HG03095 (cell line): ENCODE data around the gene ZFPM1.

Source experiments
- ATAC-seq: cut with Tn5 transposase; IDR thresholded peaks from one replicate; pipeline ENCODE4 v1.9.1; 2021; ENCODE audit warnings: moderate library complexity; ENCODE audit not compliant: unreplicated experiment

The ZFPM1 gene

DNA sequence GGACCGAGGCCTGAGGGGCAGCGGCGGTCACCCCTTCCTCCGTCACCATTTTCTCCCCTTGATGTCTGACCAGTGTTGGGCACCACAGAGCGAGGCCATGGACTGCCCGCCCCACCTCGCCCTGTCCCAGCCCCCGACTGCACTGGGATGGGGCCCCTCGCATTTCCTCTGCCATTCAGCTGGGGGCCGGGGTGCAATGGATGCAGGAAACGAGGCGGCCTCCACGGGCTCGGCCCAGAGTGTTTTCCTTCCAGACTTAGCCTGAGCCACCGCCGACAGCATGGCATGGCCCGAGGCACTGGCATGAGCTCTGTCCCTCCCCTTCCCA, 72.5 kb downstream of the ZFPM1 start:
- no peak for ATAC-seq

DNA sequence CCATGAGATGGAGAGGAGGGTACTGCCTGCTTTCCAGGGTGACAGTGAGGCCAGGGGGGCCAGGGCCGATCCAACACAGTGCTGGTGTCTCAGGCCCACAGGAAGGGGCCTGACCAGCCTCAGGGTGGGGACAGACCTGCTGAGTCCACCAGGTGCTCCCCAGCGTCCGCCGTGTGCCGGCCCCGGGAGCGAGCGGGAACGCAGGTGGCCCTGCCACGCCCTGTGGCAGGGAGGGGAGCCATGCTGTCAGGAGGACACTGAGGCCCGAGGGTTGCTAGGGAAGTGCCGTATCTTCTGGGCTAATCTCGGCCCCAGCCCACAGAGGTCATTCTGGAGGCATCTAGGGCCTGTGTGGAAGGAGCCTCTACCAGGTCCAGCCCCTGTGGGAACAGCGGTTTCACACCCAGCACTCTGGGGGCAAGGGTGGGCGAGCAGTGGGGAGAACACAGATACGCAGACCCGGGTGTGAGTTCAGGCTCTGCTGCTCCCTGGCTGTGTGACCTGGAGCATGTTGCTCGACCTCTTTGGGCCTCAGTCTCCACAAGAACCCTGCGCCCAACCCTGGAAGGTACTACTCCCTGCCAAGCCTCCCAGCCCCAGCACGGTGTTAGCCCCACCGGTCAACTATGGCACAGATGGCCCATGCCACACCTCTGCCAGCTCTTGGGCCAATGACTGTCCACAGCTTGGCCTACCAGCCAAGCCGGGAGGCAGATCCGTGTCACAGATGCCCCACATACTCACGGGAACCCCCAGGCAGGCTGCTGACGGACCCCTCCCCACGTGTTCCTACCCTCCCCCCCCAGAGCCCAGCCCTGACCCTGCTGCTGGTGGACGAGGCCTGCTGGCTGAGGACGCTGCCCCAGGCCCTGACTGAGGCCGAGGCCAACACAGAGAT, 73.2 kb downstream of the ZFPM1 start:
- ATAC-seq: no peak

DNA sequence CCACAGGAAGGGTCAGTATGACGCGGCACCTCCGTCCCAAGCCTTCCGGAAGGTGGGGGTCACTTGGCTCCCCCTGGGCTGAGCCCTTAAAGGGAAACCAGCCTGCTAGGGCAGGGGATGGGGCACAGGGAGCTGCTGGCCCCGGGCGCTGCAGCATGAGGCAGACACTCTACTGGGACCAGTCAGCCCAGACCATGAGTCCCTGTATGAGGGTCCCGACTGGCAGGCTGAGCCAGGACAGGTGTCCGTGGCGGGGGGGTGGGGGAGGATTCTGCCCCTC, 73.8 kb downstream of the ZFPM1 start:
- no peak for ATAC-seq

DNA sequence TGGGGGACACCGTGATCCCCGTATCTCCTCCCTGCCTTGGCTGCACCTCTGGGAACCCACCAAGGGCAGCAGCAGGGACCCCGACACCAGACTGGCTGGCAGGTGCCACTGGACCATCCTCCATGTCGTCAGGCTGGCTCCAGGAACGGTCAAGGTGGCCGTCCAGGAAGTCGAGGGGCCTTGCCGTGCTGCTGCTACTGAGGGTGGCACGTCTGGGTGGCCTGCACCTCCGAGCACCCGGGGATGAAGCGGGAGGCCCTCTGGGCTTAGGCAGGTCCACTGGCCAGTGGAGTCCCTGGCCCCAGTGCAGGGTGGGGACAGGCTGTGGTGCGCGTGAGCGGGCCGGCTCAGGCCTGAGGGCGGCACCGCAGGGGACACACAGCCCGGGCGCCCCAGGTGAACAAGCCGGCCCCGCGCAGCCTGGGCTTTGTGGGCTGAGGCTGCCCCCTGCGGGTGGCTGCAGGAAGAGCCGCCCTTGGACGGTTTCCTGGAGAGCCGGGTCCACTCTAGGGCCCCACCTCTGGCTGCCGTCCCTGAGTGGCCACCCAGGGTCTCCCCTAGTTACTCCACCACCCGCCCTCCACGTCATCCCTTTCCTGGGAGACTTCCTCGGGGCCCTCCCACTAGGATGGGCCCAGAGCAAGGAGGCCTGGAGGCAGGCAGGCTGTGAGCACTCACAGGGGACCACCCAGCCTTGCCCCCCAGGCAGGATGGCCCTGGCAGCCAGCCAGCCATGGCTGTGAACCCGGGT, 74.3 kb downstream of the ZFPM1 start:
- ATAC-seq: no peak

DNA sequence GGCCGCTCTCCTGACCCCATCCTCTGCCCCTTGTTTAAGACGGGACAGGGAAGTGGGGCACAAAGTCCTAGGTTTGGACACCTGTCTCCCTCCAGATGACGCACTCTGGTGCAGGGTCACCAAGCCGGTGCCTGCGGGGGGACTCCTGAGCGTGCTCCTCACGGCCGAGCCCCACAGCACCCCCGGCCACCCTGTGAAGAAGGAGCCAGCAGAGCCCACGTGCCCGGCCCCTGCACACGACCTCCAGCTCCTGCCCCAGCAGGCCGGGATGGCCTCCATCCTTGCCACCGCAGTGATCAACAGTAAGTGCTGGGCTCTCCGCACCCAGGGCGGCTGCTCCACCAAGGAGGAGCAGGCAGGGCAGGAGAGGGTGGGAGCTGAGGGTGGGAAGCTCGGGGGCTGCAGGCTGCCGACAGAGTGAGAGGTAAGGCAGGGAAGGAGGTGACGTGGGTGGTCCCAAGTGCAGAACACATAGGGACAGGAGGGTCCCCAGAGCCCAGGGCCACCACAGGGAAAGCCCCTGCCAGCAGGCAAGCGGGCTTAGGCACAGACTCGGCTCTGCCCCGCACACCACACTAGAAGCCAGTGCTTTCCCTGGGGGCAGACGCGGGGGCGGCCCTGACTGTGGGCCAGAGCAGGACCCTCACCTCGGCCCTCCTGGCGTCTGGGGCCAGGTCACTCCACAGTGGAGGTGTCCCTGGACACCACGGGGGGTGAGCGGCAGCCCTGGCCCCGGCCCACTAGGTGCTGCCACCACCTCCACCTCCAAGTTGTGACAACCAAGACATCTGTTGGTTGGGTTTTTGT, 75.1 kb downstream of the ZFPM1 start:
- no peak for ATAC-seq

DNA sequence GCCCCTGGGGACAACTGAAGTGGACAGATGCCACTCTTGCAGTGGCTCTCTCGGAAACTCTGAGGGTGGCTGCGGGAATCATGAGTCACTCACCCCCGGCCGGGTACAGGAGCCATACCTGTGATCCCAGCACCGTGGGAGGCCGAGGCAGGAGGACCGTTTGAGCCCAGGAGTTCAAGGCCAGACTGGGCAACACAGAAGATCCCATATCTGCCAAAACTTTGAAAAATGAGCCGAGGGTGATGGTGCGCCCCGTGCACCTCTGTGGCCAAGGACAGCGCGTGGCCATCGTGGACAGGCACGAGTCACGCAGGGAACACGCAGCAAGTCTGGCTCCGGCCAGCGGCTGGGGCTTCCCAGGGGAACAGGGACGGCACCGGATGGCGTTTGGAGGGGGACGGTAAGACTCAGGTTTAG, 75.8 kb downstream of the ZFPM1 start:
- ATAC-seq: no peak

DNA sequence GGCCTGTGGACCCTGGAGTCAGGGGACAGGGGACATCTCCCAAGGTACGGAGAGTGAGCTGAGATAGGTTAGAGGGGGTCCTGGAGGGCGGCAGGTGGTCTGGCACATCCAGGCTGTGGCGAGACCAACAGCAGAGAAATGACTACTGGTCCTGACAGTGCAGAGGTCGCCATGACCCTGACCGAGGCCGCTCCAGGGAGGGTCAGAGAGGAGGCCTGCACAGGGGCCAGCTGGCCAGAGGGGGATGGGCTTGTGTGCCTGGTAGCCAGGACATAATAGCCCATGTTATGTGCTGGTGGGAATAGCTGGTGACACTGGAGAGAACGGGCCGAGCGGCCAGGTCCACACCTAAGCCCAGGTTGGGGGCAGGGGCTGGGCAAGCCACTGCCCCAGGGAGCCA, 76.5 kb downstream of the ZFPM1 start:
- no peak for ATAC-seq

DNA sequence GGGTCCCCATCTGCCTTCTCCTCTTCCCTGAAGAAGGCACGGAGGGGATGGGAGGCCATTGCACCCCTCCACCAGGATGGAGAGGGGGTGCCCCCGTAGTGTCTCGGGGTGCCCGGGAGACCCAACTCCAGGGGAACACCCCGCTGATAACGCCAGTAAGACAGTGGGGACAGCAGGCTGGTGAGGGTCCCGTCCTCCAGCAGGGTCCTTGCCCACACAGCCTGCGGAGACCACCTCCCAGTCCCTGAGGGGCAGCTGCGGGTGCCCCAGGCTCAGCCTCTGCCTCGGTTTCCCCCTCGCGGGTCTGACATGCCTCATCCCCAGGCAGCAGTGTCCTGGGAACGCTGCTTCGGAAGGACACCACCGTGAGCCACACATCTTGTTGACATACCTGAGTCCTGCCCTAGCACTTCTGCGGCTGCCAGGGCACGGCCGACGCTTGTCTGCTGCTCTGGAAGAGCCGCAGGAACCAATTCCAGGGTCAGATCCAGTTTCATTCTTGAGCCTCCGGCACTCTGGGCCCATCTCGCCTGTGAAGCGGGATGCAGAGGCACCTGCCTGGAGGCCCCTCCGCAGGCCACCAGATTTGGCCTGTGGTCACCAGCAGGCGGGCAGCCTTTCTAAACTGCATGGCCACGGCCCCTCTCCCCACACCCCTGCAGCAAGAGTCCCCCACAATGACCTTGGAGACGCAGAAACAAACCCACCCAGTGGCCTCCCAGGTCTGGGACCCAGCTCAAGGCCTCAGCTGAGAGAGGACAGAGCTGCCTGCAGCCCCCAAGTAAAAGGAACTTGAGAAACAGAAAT, 77.2 kb downstream of the ZFPM1 start:
- ATAC-seq: no peak

DNA sequence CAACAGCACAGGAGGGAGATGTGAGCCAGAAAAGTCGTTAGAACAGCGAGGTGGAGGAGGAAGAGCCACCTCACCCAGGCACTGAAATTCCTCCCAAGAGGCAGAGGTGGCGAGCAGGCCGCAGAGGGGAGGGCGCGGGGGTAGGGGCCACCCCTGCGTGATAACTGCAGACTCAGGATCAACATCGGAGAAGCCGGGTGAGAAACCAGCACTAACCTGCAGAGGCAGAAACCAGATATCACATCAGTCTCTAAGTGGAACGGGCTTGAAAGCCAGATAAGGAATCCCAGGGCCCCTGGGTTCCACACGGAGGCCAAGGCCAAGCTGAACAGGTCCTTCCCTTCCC, 77.8 kb downstream of the ZFPM1 start:
- no peak for ATAC-seq

DNA sequence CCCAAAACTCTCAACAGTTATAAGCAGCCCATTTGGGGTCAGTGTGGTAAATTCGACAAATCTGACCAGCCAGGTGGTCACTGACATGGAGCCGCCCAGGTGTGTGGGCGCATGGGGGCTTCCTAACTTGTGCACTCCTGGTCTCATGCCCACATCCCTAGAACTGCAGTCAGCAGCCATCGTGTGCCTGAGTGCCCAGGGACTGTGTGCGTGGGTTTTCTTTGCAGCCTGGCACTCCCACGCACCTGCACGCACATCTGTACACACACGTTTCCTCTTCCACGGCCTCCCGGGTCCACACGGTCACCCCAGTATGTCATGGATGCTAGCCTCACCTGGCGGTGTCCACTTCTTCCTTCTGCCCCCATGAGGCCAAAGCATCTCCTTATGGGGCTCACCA, 78.3 kb downstream of the ZFPM1 start:
- no peak for ATAC-seq

DNA sequence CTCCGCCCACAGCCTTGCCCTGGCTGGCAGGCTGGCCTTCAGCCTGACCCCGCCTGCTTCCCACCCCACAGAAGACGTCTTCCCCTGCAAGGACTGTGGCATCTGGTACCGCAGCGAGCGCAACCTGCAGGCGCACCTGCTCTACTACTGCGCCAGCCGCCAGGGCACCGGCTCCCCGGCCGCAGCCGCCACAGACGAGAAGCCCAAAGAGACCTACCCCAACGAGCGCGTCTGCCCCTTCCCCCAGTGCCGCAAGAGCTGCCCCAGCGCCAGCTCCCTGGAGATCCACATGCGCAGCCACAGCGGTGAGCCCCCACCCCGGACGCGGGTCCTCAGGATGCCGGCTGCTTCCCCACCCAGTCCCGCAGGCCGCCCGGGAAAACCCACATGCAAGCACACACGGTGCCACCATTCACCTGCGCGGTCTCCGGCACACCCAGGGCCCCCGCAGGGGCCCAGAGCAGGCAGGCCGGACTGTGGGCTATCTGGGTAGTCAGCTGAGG, 78.9 kb downstream of the ZFPM1 start:
- ATAC-seq: no peak

DNA sequence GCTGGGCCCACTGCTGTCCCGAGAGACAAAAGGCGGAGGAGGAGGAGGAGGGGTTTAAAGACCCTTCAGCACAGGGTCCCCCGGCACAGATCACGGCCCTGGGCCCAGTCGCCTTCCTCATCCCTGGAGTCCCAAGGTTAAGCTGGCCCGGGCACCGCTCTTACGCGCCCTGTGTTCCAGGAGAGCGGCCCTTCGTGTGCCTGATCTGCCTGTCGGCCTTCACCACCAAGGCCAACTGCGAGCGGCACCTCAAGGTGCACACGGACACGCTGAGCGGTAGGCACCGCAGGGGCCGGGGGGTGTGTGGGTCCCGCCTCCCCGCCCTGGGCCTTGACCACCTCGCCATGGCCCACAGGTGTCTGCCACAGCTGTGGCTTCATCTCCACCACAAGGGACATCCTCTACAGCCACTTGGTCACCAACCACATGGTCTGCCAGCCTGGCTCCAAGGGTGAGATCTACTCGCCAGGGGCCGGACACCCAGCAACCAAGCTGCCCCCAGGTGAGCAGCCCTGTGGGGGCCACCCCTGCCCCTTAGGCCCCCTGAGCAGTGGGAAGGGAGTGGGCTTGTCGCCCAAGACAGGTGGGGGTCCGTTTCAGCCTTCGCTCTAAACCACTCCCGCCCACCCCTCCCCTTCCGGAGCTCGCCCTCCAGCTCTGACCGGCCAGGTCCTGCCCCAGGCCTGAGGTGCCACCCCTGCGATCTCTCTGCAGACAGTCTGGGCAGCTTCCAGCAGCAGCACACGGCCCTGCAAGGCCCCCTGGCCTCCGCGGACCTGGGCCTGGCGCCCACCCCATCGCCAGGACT, 79.6 kb downstream of the ZFPM1 start:
- ATAC-seq: no peak

DNA sequence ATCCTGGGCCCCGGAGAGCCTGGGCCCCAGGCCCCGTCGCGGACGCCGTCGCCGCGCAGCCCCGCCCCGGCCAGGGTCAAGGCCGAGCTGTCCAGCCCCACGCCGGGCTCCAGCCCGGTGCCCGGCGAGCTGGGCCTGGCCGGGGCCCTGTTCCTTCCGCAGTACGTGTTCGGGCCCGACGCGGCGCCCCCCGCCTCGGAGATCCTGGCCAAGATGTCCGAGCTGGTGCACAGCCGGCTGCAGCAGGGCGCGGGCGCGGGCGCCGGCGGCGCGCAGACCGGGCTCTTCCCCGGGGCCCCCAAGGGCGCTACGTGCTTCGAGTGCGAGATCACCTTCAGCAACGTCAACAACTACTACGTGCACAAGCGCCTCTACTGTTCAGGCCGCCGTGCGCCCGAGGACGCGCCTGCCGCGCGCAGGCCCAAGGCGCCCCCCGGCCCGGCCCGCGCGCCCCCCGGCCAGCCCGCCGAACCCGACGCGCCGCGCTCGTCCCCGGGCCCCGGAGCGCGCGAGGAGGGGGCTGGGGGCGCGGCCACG, 80.4 kb downstream of the ZFPM1 start:
- ATAC-seq: no peak

DNA sequence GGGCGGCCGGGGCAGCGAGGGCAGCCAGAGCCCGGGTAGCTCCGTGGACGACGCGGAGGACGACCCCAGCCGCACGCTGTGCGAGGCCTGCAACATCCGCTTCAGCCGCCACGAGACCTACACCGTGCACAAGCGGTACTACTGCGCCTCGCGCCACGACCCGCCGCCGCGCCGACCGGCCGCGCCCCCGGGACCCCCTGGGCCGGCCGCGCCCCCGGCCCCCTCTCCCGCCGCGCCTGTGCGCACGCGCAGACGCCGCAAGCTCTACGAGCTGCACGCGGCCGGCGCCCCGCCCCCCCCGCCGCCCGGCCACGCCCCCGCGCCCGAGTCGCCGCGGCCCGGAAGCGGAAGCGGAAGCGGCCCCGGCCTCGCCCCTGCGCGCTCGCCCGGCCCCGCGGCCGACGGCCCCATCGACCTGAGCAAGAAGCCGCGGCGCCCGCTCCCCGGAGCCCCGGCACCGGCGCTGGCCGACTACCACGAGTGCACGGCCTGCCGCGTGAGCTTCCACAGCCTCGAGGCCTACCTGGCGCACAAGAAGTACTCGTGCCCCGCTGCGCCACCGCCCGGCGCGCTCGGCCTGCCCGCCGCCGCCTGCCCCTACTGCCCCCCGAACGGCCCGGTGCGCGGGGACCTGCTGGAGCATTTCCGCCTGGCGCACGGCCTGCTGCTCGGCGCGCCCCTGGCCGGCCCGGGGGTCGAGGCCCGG, 81.0 kb downstream of the ZFPM1 start:
- ATAC-seq: no peak

DNA sequence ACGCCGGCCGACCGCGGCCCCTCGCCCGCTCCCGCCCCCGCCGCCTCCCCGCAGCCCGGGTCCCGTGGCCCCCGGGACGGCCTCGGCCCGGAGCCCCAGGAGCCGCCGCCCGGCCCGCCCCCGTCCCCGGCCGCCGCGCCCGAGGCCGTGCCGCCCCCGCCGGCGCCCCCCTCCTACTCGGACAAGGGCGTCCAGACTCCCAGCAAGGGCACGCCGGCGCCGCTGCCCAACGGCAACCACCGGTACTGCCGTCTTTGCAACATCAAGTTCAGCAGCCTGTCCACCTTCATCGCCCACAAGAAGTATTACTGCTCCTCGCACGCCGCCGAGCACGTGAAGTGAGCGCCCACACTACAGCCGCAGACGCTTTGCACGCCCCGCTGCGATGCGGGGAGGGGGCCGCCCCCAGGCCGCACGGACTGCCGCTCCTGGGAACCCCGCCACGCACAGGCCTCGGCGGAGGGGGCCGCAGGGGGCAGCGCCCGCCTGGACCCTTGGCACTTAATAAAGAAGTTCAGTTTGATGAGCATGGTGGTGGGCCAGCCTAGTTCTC, 81.6 kb downstream of the ZFPM1 start:
- no peak for ATAC-seq

DNA sequence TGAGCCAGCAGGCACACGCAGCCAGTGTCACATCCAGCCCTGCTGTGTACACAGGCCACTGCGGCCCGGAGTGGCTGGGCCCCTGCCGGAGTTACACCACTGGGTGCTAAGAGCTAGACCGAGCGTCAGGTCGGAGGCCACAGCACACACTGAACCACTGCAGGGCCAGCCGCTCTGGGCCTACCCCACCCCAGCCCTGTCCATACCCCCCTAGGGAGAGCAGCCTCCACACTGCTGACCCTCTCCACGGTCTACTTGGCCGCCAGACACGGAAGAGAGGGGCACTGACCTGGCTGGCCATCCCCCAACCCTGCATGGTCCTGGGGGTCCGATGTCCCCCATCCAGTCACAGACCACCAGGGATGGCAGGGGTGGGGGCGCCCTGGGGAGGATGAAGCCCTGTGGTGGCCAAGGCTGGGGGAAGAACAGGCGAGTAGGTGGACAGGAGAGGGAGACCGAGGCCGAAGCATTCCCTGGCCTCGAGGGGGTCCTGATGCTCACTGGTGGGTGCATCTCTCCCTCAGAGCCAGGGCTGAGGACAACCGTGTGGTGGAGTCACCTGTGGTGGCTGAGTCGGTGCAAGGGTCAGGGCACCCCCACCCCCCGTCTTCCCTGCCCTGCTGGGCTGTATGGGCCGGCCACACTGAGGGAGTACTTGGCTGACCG, 82.2 kb downstream of the ZFPM1 start:
- no peak for ATAC-seq

DNA sequence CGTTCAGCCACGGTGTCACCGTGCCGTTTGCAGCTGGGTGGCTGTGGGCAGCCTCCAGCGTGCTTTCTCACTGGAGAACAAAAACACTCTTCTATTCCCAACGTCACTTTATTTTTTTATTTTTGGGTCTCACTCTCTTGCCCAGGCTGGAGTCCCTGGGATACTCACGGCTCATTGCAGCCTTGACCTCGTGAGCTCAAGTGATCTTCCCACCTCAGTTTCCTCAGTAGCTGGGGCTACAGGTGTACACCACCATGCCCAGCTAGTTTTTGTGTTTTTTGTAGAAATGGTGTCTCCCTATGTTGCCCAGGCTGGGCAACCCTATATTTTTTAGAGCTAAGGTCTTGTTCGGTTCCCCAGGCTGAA, 82.8 kb downstream of the ZFPM1 start:
- no peak for ATAC-seq

DNA sequence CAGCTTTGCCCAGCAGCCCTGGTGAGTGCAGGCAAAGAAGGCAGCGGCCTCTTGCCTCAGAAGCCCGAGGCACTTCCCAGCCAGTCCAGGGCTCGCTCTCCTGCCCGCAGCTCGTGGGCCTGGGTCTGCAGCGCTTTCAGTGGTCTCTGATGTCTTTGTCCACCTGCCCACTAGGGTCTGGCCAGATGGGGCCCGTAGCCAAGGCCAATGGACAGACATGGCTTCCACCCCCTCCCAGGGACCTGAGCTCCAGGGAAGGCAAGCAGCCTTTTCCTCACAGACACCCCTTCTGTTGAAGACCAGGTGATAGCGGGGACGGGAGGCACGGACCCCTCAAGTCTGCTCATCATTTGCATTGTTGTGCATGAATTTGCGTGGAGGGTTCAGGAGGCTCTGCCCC, 83.4 kb downstream of the ZFPM1 start:
- ATAC-seq: no peak
